Measurements from ENCODE around the gene MBD3L5.
A peak's percentile ranks its signal among the peaks of the same experiment; 100 is the strongest.
"Not testable (repeated sequence)": the region's sequence is repeated elsewhere in the genome, so short reads cannot be mapped to it uniquely, and the experiment has no call there.

The MBD3L5 gene

GRCh38 chr19:7052896-7053295 lies 22.5 kb downstream of the MBD3L5 start:
- DNase-seq (ENCODE audit: low read depth): not testable (repeated sequence)

GRCh38 chr19:7054635-7055368 lies 24.4 kb downstream of the MBD3L5 start:
- DNase-seq (ENCODE audit: low read depth): not testable (repeated sequence)

- DNase-seq (ENCODE audit: low read depth): not testable (repeated sequence)
Observed at GRCh38 chr19:7055679-7056078, 25.3 kb downstream of the MBD3L5 start.

GRCh38 chr19:7056371-7056770 lies 26.0 kb downstream of the MBD3L5 start:
- DNase-seq (ENCODE audit: low read depth): not testable (repeated sequence)

GRCh38 chr19:7058576-7058975 lies 28.2 kb downstream of the MBD3L5 start, which contains the start of gene MBD3L3:
Gene MBD3L3, minus strand, starts transcription at chr19:7058676. Its CDS starts 71 bp downstream, at chr19:7058605.
- DNase-seq (ENCODE audit: low read depth): not testable (repeated sequence)

- not testable (repeated sequence) for DNase-seq (ENCODE audit: low read depth)
Observed at GRCh38 chr19:7059977-7060376, 29.6 kb downstream of the MBD3L5 start.

GRCh38 chr19:7063339-7063738 lies 33.0 kb downstream of the MBD3L5 start:
- no peak for DNase-seq (ENCODE audit: low read depth)

GRCh38 chr19:7063764-7064418 lies 33.5 kb downstream of the MBD3L5 start:
- DNase-seq (ENCODE audit: low read depth): no peak

GRCh38 chr19:7067122-7067521 lies 36.7 kb downstream of the MBD3L5 start:
- DNase-seq (ENCODE audit: low read depth): not testable (repeated sequence)

- no peak for DNase-seq (ENCODE audit: low read depth)
Observed at GRCh38 chr19:7067716-7068115, 37.3 kb downstream of the MBD3L5 start.

GRCh38 chr19:7068599-7068998 lies 38.2 kb downstream of the MBD3L5 start:
- no peak for DNase-seq (ENCODE audit: low read depth)

GRCh38 chr19:7069042-7069903 lies 38.9 kb downstream of the MBD3L5 start, which contains the start of gene ZNF557:
Gene ZNF557, plus strand, starts transcription at chr19:7069703. Its CDS starts 5,372 bp downstream, at chr19:7075075.
- peak; percentile 98 for DNase-seq (ENCODE audit: low read depth)

GRCh38 chr19:7069904-7070226 lies 39.5 kb downstream of the MBD3L5 start:
- DNase-seq (ENCODE audit: low read depth): no peak

GRCh38 chr19:7072541-7072940 lies 42.2 kb downstream of the MBD3L5 start:
- no peak for DNase-seq (ENCODE audit: low read depth)

- DNase-seq (ENCODE audit: low read depth): no peak
Observed at GRCh38 chr19:7074705-7075282, 44.4 kb downstream of the MBD3L5 start.

GRCh38 chr19:7076151-7076550 lies 45.8 kb downstream of the MBD3L5 start:
- DNase-seq (ENCODE audit: low read depth): no peak

- DNase-seq (ENCODE audit: low read depth): no peak
Observed at GRCh38 chr19:7078008-7078407, 47.6 kb downstream of the MBD3L5 start.
